ENCODE results near the gene GEMIN8. TPM values are rescaled to one million over a fixed set of nuclear protein-coding genes. Genes with fewer than 3 reads are reported as not detected.
A peak's percentile ranks its signal among the peaks of the same experiment; 100 is the strongest.

Gene GEMIN8
- total RNA-seq, 1 donor, result 17.0 TPM

DNA sequence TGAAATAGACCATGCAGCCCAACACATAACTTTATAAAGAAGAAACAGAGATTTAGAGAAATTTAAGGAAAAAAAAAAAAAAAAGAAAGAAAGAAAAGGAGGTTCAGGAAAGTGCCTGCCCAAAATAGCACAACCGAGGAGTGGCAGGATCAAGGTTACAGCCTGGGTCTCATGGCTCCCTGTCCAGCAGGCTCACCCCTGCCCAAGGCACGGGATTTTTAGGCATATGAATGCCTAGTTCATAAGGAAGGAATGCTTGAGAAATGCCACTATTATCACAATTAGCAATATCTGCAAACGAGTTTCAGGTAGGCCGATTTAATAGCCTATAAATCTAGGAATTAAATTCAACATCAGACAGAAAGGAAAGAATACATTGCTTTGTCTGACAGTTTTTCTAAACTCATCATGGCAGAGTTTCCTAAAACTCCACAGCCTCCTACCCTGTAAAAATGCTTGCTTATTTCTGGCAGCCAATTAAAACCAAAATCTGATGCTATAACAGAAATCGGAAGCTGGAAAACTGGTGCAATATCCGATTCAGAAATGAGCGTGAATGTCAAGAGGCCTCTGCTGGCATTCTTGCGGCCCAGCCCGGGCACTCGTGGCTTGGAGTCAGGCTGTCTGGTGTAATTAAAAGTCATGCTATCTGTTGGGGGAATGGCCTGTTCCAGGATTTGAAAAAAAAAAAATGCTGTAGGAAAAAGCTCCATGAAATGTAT is 63.5 kb downstream of the GEMIN8 start:
- no peaks in the 10 kb centered on the region for H3K4me1 ChIP-seq (ENCODE audit: insufficient read depth, low read length)
- H2AFZ ChIP-seq (ENCODE audit: low read length), result peak overlapping the region; percentile 47
- H3K27me3 ChIP-seq (ENCODE audit: insufficient read depth, low read length), result peaks cover 8% of the 10 kb centered on the region
- TF ChIP-seq, protein P1, sequence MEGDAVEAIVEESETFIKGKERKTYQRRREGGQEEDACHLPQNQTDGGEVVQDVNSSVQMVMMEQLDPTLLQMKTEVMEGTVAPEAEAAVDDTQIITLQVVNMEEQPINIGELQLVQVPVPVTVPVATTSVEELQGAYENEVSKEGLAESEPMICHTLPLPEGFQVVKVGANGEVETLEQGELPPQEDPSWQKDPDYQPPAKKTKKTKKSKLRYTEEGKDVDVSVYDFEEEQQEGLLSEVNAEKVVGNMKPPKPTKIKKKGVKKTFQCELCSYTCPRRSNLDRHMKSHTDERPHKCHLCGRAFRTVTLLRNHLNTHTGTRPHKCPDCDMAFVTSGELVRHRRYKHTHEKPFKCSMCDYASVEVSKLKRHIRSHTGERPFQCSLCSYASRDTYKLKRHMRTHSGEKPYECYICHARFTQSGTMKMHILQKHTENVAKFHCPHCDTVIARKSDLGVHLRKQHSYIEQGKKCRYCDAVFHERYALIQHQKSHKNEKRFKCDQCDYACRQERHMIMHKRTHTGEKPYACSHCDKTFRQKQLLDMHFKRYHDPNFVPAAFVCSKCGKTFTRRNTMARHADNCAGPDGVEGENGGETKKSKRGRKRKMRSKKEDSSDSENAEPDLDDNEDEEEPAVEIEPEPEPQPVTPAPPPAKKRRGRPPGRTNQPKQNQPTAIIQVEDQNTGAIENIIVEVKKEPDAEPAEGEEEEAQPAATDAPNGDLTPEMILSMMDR (IDR thresholded peaks at IDR 0.05; ENCODE audit: extremely low read depth, low read depth, low read length), result no peak
- H3K27ac ChIP-seq (ENCODE audit: low read depth, low read length), result no peak overlapping the region
- no peaks in the 10 kb centered on the region for H4K20me1 ChIP-seq (ENCODE audit: insufficient read depth, low read length)
- no peaks in the 10 kb centered on the region for H3K9me3 ChIP-seq (ENCODE audit: low read depth, low read length)
- H3K4me2 ChIP-seq (ENCODE audit: insufficient read depth, low read length), result peak overlapping the region; percentile 39
- H3K36me3 ChIP-seq (ENCODE audit: insufficient read depth, low read length), result no peaks in the 10 kb centered on the region
- H3K79me2 ChIP-seq (ENCODE audit: insufficient read depth, low read length), result no peaks in the 10 kb centered on the region
- no peak for DNase-seq (ENCODE audit: insufficient read length, low spot score, missing footprints)
- H3K4me3 ChIP-seq (ENCODE audit: insufficient read depth, low read length), result no peak overlapping the region

DNA sequence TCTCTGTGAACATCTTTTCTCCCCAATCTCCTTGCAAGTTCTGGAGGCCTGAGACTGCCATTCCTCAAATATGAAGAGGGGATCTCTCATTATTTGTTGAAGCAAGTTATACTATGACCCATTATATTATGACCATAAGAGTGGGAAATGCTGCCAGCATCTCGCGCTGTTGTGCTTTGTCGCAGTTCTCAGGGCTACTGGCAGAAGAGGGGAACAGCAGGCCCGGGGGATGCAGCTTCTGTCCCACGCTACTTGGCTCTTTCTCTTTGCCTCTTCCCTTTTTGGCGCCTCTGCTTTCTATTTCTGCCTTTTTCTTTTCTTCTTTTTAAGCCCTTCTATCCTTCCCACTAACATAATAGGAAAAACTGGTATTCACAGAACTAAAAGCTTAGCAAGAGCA is 64.2 kb downstream of the GEMIN8 start:
- H3K4me3 ChIP-seq (ENCODE audit: insufficient read depth, low read length), result no peak overlapping the region
- no peaks in the 10 kb centered on the region for H3K9me3 ChIP-seq (ENCODE audit: low read depth, low read length)
- no peak overlapping the region for H3K4me2 ChIP-seq (ENCODE audit: insufficient read depth, low read length)
- no peaks in the 10 kb centered on the region for H3K36me3 ChIP-seq (ENCODE audit: insufficient read depth, low read length)
- H3K4me1 ChIP-seq (ENCODE audit: insufficient read depth, low read length), result no peaks in the 10 kb centered on the region
- H4K20me1 ChIP-seq (ENCODE audit: insufficient read depth, low read length), result no peaks in the 10 kb centered on the region
- H3K27ac ChIP-seq (ENCODE audit: low read depth, low read length), result no peak overlapping the region
- no peak overlapping the region for H2AFZ ChIP-seq (ENCODE audit: low read length)
- TF ChIP-seq, protein P1 (IDR thresholded peaks at IDR 0.05; ENCODE audit: extremely low read depth, low read depth, low read length), result no peak
- H3K27me3 ChIP-seq (ENCODE audit: insufficient read depth, low read length), result peaks cover 8% of the 10 kb centered on the region
- DNase-seq (ENCODE audit: insufficient read length, low spot score, missing footprints), result no peak
- no peaks in the 10 kb centered on the region for H3K79me2 ChIP-seq (ENCODE audit: insufficient read depth, low read length)

DNA sequence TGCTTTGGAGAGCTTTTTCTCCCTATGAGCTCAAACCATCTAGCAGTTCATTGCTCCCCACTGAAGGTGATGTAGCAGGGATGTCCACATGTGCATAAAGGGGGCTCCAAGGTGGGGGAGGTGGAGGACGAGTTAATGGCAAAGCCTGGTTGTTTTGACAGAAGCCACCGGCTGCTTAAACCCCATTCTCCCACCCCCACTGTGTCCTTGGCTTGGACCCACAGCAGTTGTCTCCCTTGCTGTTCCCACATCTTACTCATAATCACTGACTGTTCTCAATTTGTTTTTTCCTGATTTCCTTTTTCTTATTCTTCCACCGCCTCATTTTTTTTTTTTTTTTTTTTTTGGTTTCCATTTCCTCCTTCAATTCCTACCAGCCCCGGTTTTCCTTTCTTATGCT is 72.7 kb downstream of the GEMIN8 start:
- Histone ChIP-seq H2AFZ (ENCODE audit: low read length) (no peak overlapping the region), H3K4me1 (ENCODE audit: insufficient read depth, low read length) (no peaks in the 10 kb centered on the region), H3K27me3 (ENCODE audit: insufficient read depth, low read length) (peaks cover 11% of the 10 kb centered on the region), H3K9me3 (ENCODE audit: low read depth, low read length) (no peaks in the 10 kb centered on the region), H3K79me2 (ENCODE audit: insufficient read depth, low read length) (no peaks in the 10 kb centered on the region), H3K27ac (ENCODE audit: low read depth, low read length) (no peak overlapping the region), H3K4me3 (ENCODE audit: insufficient read depth, low read length) (no peak overlapping the region), H4K20me1 (ENCODE audit: insufficient read depth, low read length) (no peaks in the 10 kb centered on the region), H3K36me3 (ENCODE audit: insufficient read depth, low read length) (no peaks in the 10 kb centered on the region), H3K4me2 (ENCODE audit: insufficient read depth, low read length) (no peak overlapping the region)
- TF ChIP-seq, protein P1 (IDR thresholded peaks at IDR 0.05; ENCODE audit: extremely low read depth, low read depth, low read length), result no peak
- DNase-seq (ENCODE audit: insufficient read length, low spot score, missing footprints), result no peak

Other genes starting within 250 kb of the GEMIN8 start
- 1.1 and 1.8 TPM in 2 replicates for gene GPM6B, start 212.8 kb downstream of the GEMIN8 start, total RNA-seq